ENCODE data around the gene ARHGAP26.

DNA sequence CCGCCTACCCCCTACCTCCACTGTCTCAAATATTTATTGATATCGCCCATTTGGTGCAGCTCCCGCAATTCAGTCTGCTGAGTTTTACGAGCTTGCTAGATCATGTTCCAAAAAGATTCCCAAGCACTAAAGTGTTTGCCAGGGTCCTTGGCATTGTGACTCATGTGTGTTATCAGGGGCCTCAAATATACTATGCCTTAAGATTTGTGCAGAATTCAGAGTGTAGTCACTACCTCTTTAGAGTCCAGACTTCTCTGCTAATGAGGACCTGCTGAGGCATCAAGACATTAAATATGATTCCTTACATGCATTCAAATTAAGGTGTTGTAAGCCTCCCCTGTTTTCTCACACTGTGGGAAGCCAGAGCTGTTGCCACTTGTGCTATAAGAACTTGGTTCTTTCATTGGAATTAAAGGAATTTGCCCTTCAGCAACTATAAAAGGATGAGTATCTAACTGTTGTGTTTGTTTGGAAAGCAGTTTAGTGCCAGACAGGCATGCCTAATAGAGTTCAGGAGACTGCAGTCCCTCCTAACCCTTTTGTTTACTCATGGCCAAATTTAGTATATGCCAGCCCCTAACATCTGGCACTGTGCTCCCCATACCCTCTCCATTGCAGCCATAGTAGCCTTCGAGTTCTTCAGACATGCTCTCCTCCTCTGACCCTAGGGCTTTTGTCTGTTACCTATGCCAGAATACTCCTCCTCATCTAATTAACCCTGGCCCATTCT is 316.9 kb downstream of the ARHGAP26 start:
- no peak for TF ChIP-seq POLR2AphosphoS5 (IDR thresholded peaks at IDR 0.05; ENCODE audit: low read depth)
- no peak for TF ChIP-seq EZH2 (IDR thresholded peaks at IDR 0.05; ENCODE audit: low read depth, unreplicated experiment)
- TF ChIP-seq, protein P1, sequence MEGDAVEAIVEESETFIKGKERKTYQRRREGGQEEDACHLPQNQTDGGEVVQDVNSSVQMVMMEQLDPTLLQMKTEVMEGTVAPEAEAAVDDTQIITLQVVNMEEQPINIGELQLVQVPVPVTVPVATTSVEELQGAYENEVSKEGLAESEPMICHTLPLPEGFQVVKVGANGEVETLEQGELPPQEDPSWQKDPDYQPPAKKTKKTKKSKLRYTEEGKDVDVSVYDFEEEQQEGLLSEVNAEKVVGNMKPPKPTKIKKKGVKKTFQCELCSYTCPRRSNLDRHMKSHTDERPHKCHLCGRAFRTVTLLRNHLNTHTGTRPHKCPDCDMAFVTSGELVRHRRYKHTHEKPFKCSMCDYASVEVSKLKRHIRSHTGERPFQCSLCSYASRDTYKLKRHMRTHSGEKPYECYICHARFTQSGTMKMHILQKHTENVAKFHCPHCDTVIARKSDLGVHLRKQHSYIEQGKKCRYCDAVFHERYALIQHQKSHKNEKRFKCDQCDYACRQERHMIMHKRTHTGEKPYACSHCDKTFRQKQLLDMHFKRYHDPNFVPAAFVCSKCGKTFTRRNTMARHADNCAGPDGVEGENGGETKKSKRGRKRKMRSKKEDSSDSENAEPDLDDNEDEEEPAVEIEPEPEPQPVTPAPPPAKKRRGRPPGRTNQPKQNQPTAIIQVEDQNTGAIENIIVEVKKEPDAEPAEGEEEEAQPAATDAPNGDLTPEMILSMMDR (conservative IDR thresholded peaks at IDR 0.05; ENCODE audit: low read depth in 2 of 2), result no peak
- TF ChIP-seq JUNB (IDR thresholded peaks at IDR 0.05; ENCODE audit: unreplicated experiment), result no peak
- no peak for TF ChIP-seq EZH2phosphoT487 (IDR thresholded peaks at IDR 0.05; ENCODE audit: unreplicated experiment)
- no peak for TF ChIP-seq CREB1 (CRISPR knock-in tag; IDR thresholded peaks at IDR 0.05; ENCODE audit: low read depth)
- no peak for TF ChIP-seq STAT1 (IDR thresholded peaks at IDR 0.05; ENCODE audit: unreplicated experiment)
- TF ChIP-seq, protein P2, sequence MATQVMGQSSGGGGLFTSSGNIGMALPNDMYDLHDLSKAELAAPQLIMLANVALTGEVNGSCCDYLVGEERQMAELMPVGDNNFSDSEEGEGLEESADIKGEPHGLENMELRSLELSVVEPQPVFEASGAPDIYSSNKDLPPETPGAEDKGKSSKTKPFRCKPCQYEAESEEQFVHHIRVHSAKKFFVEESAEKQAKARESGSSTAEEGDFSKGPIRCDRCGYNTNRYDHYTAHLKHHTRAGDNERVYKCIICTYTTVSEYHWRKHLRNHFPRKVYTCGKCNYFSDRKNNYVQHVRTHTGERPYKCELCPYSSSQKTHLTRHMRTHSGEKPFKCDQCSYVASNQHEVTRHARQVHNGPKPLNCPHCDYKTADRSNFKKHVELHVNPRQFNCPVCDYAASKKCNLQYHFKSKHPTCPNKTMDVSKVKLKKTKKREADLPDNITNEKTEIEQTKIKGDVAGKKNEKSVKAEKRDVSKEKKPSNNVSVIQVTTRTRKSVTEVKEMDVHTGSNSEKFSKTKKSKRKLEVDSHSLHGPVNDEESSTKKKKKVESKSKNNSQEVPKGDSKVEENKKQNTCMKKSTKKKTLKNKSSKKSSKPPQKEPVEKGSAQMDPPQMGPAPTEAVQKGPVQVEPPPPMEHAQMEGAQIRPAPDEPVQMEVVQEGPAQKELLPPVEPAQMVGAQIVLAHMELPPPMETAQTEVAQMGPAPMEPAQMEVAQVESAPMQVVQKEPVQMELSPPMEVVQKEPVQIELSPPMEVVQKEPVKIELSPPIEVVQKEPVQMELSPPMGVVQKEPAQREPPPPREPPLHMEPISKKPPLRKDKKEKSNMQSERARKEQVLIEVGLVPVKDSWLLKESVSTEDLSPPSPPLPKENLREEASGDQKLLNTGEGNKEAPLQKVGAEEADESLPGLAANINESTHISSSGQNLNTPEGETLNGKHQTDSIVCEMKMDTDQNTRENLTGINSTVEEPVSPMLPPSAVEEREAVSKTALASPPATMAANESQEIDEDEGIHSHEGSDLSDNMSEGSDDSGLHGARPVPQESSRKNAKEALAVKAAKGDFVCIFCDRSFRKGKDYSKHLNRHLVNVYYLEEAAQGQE (IDR thresholded peaks at IDR 0.05; ENCODE audit: unreplicated experiment), result no peak

Measured in GM23338 (cell line).